Smooth muscle cell (in vitro differentiated cells): ENCODE measurements around the gene INMT. TPM values are rescaled to one million over a fixed set of nuclear protein-coding genes. Genes with fewer than 3 reads are reported as not detected.

Experiments used
- DNase-seq: peaks from one replicate; lab custom pipeline; 2025; ENCODE audit not compliant: unreplicated experiment; lab: John Stamatoyannopoulos, UW
- H2AFZ ChIP-seq: fragments of 200-600 bp; sonication (generic); 2 replicates; pipeline ENCODE4 v1.6.0; 2016; ENCODE audit warnings: antibody characterized with exemption, low read depth, mild to moderate bottlenecking
- H3F3A ChIP-seq: fragments of 200-600 bp; sonication (generic); 2 replicates; pipeline ENCODE4 v1.6.0; 2017; ENCODE audit warnings: antibody characterized with exemption, low read depth
- H3K27ac ChIP-seq: fragments of 200-600 bp; sonication (generic); 2 replicates; pipeline ENCODE4 v1.5.1; 2016; ENCODE audit warnings: low read depth, mild to moderate bottlenecking
- H3K27me3 ChIP-seq: fragments of 200-600 bp; sonication (generic); 2 replicates; pipeline ENCODE4 v1.6.1; 2016; ENCODE audit warnings: low read depth, mild to moderate bottlenecking
- H3K36me3 ChIP-seq: fragments of 200-600 bp; sonication (generic); 2 replicates; pipeline ENCODE4 v1.5.1; 2016; ENCODE audit warnings: low read depth
- H3K4me1 ChIP-seq: fragments of 200-600 bp; sonication (generic); 2 replicates; pipeline ENCODE4 v1.5.1; 2016; ENCODE audit warnings: low read depth
- H3K4me2 ChIP-seq: fragments of 200-600 bp; sonication (generic); 2 replicates; pipeline ENCODE4 v1.6.0; 2016; ENCODE audit warnings: mild to moderate bottlenecking
- H3K4me3 ChIP-seq: fragments of 200-600 bp; sonication (generic); 2 replicates; pipeline ENCODE4 v1.5.1; 2016; ENCODE audit warnings: mild to moderate bottlenecking
- H3K79me2 ChIP-seq: fragments of 200-600 bp; sonication (generic); 2 replicates; pipeline ENCODE4 v1.6.0; 2016; ENCODE audit warnings: low read depth, mild to moderate bottlenecking
- H3K9ac ChIP-seq: fragments of 200-600 bp; sonication (generic); 2 replicates; pipeline ENCODE4 v1.6.0; 2016; ENCODE audit warnings: low read depth
- H3K9me3 ChIP-seq: fragments of 200-600 bp; sonication (generic); replicated peaks from 2 replicates; pipeline ENCODE4 v1.5.1; 2016; ENCODE audit warnings: low read depth
- H4K20me1 ChIP-seq: fragments of 200-600 bp; sonication (generic); 2 replicates; pipeline ENCODE4 v1.6.0; 2016; ENCODE audit warnings: low read depth
- WGBS: methylation state at CpG from one replicate; pipeline ENCODE4 v1.1.7; 2016; ENCODE audit warnings: low lambda C conversion rate; 5-methylcytosine and 5-hydroxymethylcytosine counted together
- polyA plus RNA-seq: library from polyadenylated mRNA; unstranded; fragments of >200 nt; fragmentation: Nextera tagmentation; extraction: Ambion mirVana; gene quantifications from 2 replicates; pipeline ENCODE4 v1.2.1, GENCODE V29; 2016
- total RNA-seq: library from RNA; depleted of rRNA; stranded (reverse); fragments of >200 nt; gene quantifications from 2 replicates; pipeline ENCODE4 v1.2.3, GENCODE V29; 2014
- TF ChIP-seq, protein P1 (sequence below): fragments of 200-600 bp; sonication (generic); IDR thresholded peaks from 2 replicates; pipeline ENCODE4 v1.5.1; 2017; ENCODE audit warnings: borderline replicate concordance, mild to moderate bottlenecking, antibody characterized with exemption; ENCODE audit not compliant: insufficient read depth, poor library complexity, severe bottlenecking

The INMT gene
- total and polyA plus RNA-seq, 2 experiments from 2014 or later, result 2.3 to 4.0 TPM

DNA sequence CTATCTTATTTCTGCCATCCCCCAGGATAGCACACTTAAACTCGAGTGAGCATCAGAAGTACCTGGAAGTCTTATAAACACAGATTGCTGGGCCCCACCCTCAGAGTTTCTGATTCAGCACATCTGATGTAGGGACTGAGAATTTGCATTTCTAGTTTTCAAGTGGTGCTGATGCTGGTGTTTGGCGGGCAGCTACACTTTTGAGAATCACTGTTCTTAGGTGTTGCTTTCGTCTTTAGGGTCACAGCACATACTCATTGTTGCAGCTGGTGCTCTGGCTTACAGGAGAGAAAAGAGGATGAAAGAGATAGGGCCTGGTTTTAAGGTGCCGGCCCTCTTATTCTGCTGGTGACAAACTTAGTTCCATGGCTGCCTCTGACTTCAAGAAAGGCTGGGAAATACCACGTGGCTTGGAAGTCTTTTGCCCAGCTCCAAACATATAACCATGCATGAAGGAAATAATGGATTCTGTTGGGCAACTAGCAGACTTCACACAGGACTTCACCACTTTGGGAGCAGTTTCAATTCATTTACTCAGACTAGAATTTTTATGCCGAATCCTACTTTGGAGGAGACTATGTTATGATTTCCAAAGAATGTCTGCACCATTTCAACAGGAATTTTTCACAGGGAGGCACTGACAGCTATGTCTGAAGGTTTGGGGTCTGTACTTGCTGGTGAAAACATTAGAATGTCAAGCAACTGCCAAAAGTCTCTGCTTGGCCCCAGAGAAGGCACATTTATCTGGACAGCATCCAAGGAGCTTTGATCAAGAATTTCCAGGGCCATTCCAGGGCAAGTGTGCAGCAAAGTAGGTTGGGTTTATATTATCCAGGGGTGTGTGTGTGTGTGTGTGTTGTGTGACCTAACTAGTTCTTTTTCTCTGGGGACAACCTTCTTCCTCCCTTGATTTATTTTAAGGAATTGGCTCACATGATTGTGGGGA lies 12.4 kb downstream of the INMT start:
- Histone ChIP-seq H4K20me1 (no peaks in the 10 kb centered on the region), H3K4me2 (no peak overlapping the region), H3K4me1 (no peaks in the 10 kb centered on the region), H3K27me3 (no peaks in the 10 kb centered on the region), H3K4me3 (no peak overlapping the region), H3F3A (no peaks in the 10 kb centered on the region), H3K36me3 (no peaks in the 10 kb centered on the region), H2AFZ (no peak overlapping the region), H3K9me3 (no peaks in the 10 kb centered on the region), H3K79me2 (no peaks in the 10 kb centered on the region), H3K27ac (no peak overlapping the region), H3K9ac (no peak overlapping the region)
- WGBS, result 75% methylated on average over 6 of the region's 6 CpGs
- DNase-seq, result no peak
- TF ChIP-seq, protein P1, sequence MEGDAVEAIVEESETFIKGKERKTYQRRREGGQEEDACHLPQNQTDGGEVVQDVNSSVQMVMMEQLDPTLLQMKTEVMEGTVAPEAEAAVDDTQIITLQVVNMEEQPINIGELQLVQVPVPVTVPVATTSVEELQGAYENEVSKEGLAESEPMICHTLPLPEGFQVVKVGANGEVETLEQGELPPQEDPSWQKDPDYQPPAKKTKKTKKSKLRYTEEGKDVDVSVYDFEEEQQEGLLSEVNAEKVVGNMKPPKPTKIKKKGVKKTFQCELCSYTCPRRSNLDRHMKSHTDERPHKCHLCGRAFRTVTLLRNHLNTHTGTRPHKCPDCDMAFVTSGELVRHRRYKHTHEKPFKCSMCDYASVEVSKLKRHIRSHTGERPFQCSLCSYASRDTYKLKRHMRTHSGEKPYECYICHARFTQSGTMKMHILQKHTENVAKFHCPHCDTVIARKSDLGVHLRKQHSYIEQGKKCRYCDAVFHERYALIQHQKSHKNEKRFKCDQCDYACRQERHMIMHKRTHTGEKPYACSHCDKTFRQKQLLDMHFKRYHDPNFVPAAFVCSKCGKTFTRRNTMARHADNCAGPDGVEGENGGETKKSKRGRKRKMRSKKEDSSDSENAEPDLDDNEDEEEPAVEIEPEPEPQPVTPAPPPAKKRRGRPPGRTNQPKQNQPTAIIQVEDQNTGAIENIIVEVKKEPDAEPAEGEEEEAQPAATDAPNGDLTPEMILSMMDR, result no peak

DNA sequence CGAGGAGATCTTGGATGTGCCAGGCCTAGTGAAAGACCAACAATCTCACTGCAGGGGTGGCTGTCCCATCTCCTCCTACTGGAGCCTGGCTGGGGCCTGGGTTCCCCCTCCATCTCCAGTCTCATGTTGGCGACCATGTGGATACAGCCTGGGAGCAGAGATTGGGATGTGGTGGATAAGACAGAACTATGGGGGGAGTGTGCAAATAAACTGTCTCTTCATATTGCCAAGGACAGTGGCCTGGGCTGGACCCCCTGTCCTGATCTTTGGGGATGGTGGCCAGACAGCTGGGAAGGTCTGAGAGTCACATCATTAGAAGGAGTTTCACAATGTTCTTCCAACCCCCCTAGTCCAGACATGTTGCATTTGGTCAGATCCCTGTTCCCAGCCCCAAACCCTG lies 13.5 kb downstream of the INMT start:
- Histone ChIP-seq H3K27ac (no peak overlapping the region), H3K36me3 (no peaks in the 10 kb centered on the region), H3K4me3 (no peak overlapping the region), H2AFZ (no peak overlapping the region), H3K4me2 (no peak overlapping the region), H3K27me3 (no peaks in the 10 kb centered on the region), H3F3A (no peaks in the 10 kb centered on the region), H3K9ac (no peak overlapping the region), H3K4me1 (no peaks in the 10 kb centered on the region), H3K9me3 (no peaks in the 10 kb centered on the region), H3K79me2 (no peaks in the 10 kb centered on the region), H4K20me1 (no peaks in the 10 kb centered on the region)
- WGBS, result 95% methylated on average over 2 of the region's 2 CpGs
- TF ChIP-seq, protein P1, result no peak
- no peak for DNase-seq

DNA sequence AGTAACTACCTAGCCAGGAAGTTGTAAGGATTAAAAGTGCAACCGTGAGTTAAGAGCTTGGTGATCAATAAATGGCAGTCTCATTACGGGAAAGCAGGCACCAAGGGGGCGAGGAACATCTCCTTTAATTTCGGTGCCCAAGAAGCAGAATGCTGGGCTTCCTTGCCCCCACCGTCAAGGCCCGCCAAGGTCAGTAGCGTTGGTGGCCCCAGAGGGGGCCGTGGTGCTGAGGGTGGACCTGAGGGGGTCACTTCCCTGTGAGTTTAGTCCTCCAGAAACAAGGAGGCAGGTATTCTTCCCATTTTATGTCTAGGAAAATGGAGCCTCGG lies 18.9 kb downstream of the INMT start:
- peak overlapping the region; percentile 96 for H3K4me2 ChIP-seq
- WGBS, result 50% methylated on average over 9 of the region's 9 CpGs
- peaks cover 6% of the 10 kb centered on the region for H3K4me1 ChIP-seq
- TF ChIP-seq, protein P1, result no peak
- no peaks in the 10 kb centered on the region for H3K27me3 ChIP-seq
- peak overlapping the region; percentile 88 for H2AFZ ChIP-seq
- no peak for DNase-seq
- peak overlapping the region; percentile 80 for H3K4me3 ChIP-seq
- no peaks in the 10 kb centered on the region for H3F3A ChIP-seq
- peaks cover 22% of the 10 kb centered on the region for H3K79me2 ChIP-seq
- H3K36me3 ChIP-seq, result no peaks in the 10 kb centered on the region
- no peaks in the 10 kb centered on the region for H3K9me3 ChIP-seq
- peak overlapping the region; percentile 77 for H3K27ac ChIP-seq
- H3K9ac ChIP-seq, result peak overlapping the region; percentile 81
- no peaks in the 10 kb centered on the region for H4K20me1 ChIP-seq
